DND-41 (cell line): ENCODE data around the gene HS3ST5.

Source experiments
- EZH2 ChIP-seq: IDR thresholded peaks from 3 replicates; pipeline ENCODE4 v1.6.1; 2012; ENCODE audit warnings: borderline replicate concordance, low read depth, mild to moderate bottlenecking, moderate library complexity, low read length, inconsistent platforms; ENCODE audit not compliant: severe bottlenecking
- TF ChIP-seq, protein P1 (sequence below): IDR thresholded peaks from 2 replicates; pipeline ENCODE4 v1.5.1; 2012; ENCODE audit warnings: borderline replicate concordance, low read length, moderate library complexity, mild to moderate bottlenecking; ENCODE audit not compliant: poor library complexity, severe bottlenecking; ENCODE audit errors: extremely low read depth

GRCh38 chr6:114227944-114228468, 114.8 kb downstream of the HS3ST5 start:
- TF ChIP-seq, protein P1, sequence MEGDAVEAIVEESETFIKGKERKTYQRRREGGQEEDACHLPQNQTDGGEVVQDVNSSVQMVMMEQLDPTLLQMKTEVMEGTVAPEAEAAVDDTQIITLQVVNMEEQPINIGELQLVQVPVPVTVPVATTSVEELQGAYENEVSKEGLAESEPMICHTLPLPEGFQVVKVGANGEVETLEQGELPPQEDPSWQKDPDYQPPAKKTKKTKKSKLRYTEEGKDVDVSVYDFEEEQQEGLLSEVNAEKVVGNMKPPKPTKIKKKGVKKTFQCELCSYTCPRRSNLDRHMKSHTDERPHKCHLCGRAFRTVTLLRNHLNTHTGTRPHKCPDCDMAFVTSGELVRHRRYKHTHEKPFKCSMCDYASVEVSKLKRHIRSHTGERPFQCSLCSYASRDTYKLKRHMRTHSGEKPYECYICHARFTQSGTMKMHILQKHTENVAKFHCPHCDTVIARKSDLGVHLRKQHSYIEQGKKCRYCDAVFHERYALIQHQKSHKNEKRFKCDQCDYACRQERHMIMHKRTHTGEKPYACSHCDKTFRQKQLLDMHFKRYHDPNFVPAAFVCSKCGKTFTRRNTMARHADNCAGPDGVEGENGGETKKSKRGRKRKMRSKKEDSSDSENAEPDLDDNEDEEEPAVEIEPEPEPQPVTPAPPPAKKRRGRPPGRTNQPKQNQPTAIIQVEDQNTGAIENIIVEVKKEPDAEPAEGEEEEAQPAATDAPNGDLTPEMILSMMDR, result no peak
- TF ChIP-seq EZH2, result no peak
